GM12874 (cell line): Measurements from ENCODE around the gene TAF8.

ENCODE experiments used
- CTCF ChIP-seq: IDR thresholded peaks from 2 replicates; pipeline ENCODE4 v1.5.1; 2011; ENCODE audit warnings: low read depth, mild to moderate bottlenecking, control low read depth, low read length, moderate library complexity; ENCODE audit not compliant: insufficient read depth

The TAF8 gene

GRCh38 chr6:42049948-42050296, 402 bp upstream of the TAF8 start:
- TF ChIP-seq CTCF: no peak

- TF ChIP-seq CTCF: no peak
Observed at GRCh38 chr6:42051268-42051653, 937 bp downstream of the TAF8 start.

DNA sequence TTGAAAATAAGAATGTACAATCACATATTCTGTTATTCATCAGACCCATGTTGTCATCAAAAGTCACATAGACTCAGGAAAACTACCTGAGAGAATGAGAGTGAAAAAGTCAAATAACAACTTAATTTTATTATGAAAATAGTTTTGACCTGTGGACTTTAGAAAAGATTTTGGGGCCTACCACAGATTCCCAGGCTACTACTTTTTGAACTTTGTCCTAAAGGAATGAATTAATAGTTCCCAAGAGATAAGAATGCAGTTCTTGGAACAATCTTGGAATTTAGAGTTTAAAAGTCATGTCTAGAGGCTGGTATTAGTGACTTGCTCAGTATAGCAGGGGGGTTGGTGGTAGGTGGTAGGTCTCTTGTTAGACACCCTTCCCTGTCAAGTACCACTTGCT, 3.3 kb downstream of the TAF8 start:
- TF ChIP-seq CTCF: no peak

DNA sequence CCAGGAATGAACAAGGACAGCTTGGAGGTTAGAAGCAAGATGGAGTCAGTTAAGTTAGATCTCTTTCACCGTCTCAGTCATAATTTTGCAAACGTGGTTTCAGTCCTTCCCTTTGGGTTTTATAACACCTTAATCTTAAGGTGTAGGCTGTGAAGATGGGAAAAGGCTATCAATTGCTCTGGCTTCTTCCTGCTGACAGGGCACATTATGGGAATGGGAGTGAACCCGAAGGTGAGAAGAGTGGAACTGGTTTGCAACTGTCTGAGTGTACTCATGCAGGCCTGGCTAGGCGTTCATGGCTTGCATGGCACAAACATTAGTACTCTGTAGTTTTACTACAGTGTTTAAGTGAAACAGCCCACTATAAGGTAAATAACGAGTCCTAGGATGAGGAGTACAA, 9.4 kb downstream of the TAF8 start:
- no peak for TF ChIP-seq CTCF

DNA sequence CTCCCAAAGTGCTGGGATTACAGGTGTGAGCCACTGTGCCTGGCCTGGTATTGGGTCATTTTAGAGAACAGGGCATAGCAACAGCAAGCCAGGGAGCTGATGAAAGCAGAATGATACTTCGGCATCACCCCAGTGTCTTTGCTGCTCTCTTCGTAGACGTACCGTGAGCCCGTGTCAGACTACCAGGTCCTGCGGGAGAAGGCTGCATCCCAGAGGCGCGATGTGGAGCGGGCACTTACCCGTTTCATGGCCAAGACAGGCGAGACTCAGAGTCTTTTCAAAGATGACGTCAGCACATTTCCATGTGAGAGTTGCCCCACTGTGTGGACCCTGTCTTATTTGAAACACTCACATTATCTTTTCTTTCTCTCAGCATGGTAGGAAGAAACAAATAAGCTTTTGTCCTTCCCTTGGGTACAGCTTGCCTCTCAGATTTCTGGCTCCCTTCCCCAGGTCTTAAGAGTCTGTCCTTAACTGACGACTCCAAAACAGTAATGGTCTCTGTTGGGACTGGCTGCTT, 15.9 kb downstream of the TAF8 start:
- TF ChIP-seq CTCF: no peak

GRCh38 chr6:42068173-42068572, 17.8 kb downstream of the TAF8 start:
- no peak for TF ChIP-seq CTCF

GRCh38 chr6:42068872-42069522, 18.7 kb downstream of the TAF8 start:
- TF ChIP-seq CTCF: no peak
